Frontal cortex (tissue), 4 donors: ENCODE data around the gene GNAI1. TPM values are rescaled to one million over a fixed set of nuclear protein-coding genes. Genes with fewer than 3 reads are reported as not detected.

Source experiments
- DNase-seq, 2 donors: peaks; one replicate each; pipeline ENCODE4 v3.0.0; 2012; ENCODE audit warnings: low spot score in 2 of 2
- FAIRE-seq: peaks from 2 replicates; lab custom pipeline; 2012; peaks lifted over from hg19 to GRCh38; lab: Jason Lieb, UNC
- total RNA-seq: library from RNA; depleted of rRNA; stranded (reverse); fragments of >200 nt; gene quantifications from one replicate; pipeline ENCODE4 v1.2.3, GENCODE V29; 2014
- donor health status: control.
- donor health status: control.
- donor health status: control.

GNAI1 gene
- total RNA-seq, 1 donor from 2014 or later: 152 TPM

- FAIRE-seq (no peak), DNase-seq (no peak)
Measured at GRCh38 chr7:80241671-80242070, 107.0 kb downstream of the GNAI1 start.

GRCh38 chr7:80243425-80243824, 108.8 kb downstream of the GNAI1 start:
- FAIRE-seq (no peak), DNase-seq (no peak)

- DNase-seq (no peak), FAIRE-seq (no peak)
Measured at GRCh38 chr7:80244206-80244916, 109.7 kb downstream of the GNAI1 start.

GRCh38 chr7:80247144-80247543, 112.5 kb downstream of the GNAI1 start:
- no peak for FAIRE-seq
- no peak for DNase-seq

- FAIRE-seq: no peak
Measured at GRCh38 chr7:80247891-80248290, 113.3 kb downstream of the GNAI1 start.

GRCh38 chr7:80249184-80249583, 114.6 kb downstream of the GNAI1 start:
- no peak for FAIRE-seq
- no peak for DNase-seq

More at GRCh38 chr7:80247891-80248290, 113.3 kb downstream of the GNAI1 start:
- DNase-seq: no peak

- no peak for FAIRE-seq
Measured at GRCh38 chr7:80249619-80250295, 115.1 kb downstream of the GNAI1 start.

GRCh38 chr7:80253237-80253636, 118.6 kb downstream of the GNAI1 start:
- no peak for FAIRE-seq

More at GRCh38 chr7:80249619-80250295, 115.1 kb downstream of the GNAI1 start:
- DNase-seq: no peak

GRCh38 chr7:80253653-80254052, 119.0 kb downstream of the GNAI1 start:
- DNase-seq: no peak
- FAIRE-seq: no peak

More at GRCh38 chr7:80253237-80253636, 118.6 kb downstream of the GNAI1 start:
- DNase-seq: no peak

- no peak for FAIRE-seq
- no peak for DNase-seq
Measured at GRCh38 chr7:80255656-80256055, 121.0 kb downstream of the GNAI1 start.

GRCh38 chr7:80257756-80258155, 123.1 kb downstream of the GNAI1 start:
- no peak for DNase-seq
- FAIRE-seq: no peak

- DNase-seq (no peak), FAIRE-seq (no peak)
Measured at GRCh38 chr7:80260606-80261005, 126.0 kb downstream of the GNAI1 start.

- no peak for DNase-seq
- FAIRE-seq: no peak
Measured at GRCh38 chr7:80263333-80263732, 128.7 kb downstream of the GNAI1 start.

- FAIRE-seq: no peak
- no peak for DNase-seq
Measured at GRCh38 chr7:80263821-80264220, 129.2 kb downstream of the GNAI1 start.

- DNase-seq (no peak), FAIRE-seq (no peak)
Measured at GRCh38 chr7:80264769-80265495, 130.3 kb downstream of the GNAI1 start.

GRCh38 chr7:80272560-80273239, 138.1 kb downstream of the GNAI1 start:
- FAIRE-seq: no peak
- no peak for DNase-seq

GRCh38 chr7:80273327-80273726, 138.7 kb downstream of the GNAI1 start:
- no peak for DNase-seq
- FAIRE-seq: no peak

GRCh38 chr7:80275192-80275605, 140.6 kb downstream of the GNAI1 start:
- FAIRE-seq (no peak), DNase-seq (no peak)
